SIG-M5 treated with dmso at 0.1 percent for 504 hours (cell line): ENCODE data around the gene DR1.
"Not testable (repeated sequence)": the region's sequence is repeated elsewhere in the genome, so short reads cannot be mapped to it uniquely, and the experiment has no call there.

ENCODE experiments used
- DNase-seq: peaks from one replicate; lab custom pipeline; 2025; ENCODE audit not compliant: unreplicated experiment; lab: John Stamatoyannopoulos, UW

Gene DR1

GRCh38 chr1:93374334-93375106 is 28.8 kb downstream of the DR1 start:
- no peak for DNase-seq

GRCh38 chr1:93384656-93385055 is 38.9 kb downstream of the DR1 start:
- DNase-seq: no peak

GRCh38 chr1:93386268-93386667 is 40.6 kb downstream of the DR1 start:
- not testable (repeated sequence) for DNase-seq

- DNase-seq: no peak
Measured at GRCh38 chr1:93394514-93394913, 48.8 kb downstream of the DR1 start.

- no peak for DNase-seq
Measured at GRCh38 chr1:93395195-93395594, 49.5 kb downstream of the DR1 start.

- DNase-seq: peak; percentile 29
Measured at GRCh38 chr1:93399781-93400180, 54.1 kb downstream of the DR1 start.

GRCh38 chr1:93408203-93408602 is 62.5 kb downstream of the DR1 start:
- DNase-seq: no peak

- DNase-seq: no peak
Measured at GRCh38 chr1:93411000-93411399, 65.3 kb downstream of the DR1 start.

- DNase-seq: peak; percentile 45
Measured at GRCh38 chr1:93414749-93415148, 69.0 kb downstream of the DR1 start.

- DNase-seq: no peak
Measured at GRCh38 chr1:93415296-93415695, 69.6 kb downstream of the DR1 start.

GRCh38 chr1:93416183-93416582 is 70.5 kb downstream of the DR1 start:
- no peak for DNase-seq
